Smooth muscle cell (in vitro differentiated cells): ENCODE results near the gene SLC2A4. TPM values are rescaled to one million over a fixed set of nuclear protein-coding genes. Genes with fewer than 3 reads are reported as not detected.
A peak's percentile ranks its signal among the peaks of the same experiment; 100 is the strongest.
"Not testable (repeated sequence)": the region's sequence is repeated elsewhere in the genome, so short reads cannot be mapped to it uniquely, and the experiment has no call there.

Experiments used
- DNase-seq: peaks from one replicate; lab custom pipeline; 2025; ENCODE audit not compliant: unreplicated experiment; lab: John Stamatoyannopoulos, UW
- H2AFZ ChIP-seq: fragments of 200-600 bp; sonication (generic); 2 replicates; pipeline ENCODE4 v1.6.0; 2016; ENCODE audit warnings: antibody characterized with exemption, low read depth, mild to moderate bottlenecking
- H3F3A ChIP-seq: fragments of 200-600 bp; sonication (generic); 2 replicates; pipeline ENCODE4 v1.6.0; 2017; ENCODE audit warnings: antibody characterized with exemption, low read depth
- H3K27ac ChIP-seq: fragments of 200-600 bp; sonication (generic); 2 replicates; pipeline ENCODE4 v1.5.1; 2016; ENCODE audit warnings: low read depth, mild to moderate bottlenecking
- H3K27me3 ChIP-seq: fragments of 200-600 bp; sonication (generic); 2 replicates; pipeline ENCODE4 v1.6.1; 2016; ENCODE audit warnings: low read depth, mild to moderate bottlenecking
- H3K36me3 ChIP-seq: fragments of 200-600 bp; sonication (generic); 2 replicates; pipeline ENCODE4 v1.5.1; 2016; ENCODE audit warnings: low read depth
- H3K4me1 ChIP-seq: fragments of 200-600 bp; sonication (generic); 2 replicates; pipeline ENCODE4 v1.5.1; 2016; ENCODE audit warnings: low read depth
- H3K4me2 ChIP-seq: fragments of 200-600 bp; sonication (generic); 2 replicates; pipeline ENCODE4 v1.6.0; 2016; ENCODE audit warnings: mild to moderate bottlenecking
- H3K4me3 ChIP-seq: fragments of 200-600 bp; sonication (generic); 2 replicates; pipeline ENCODE4 v1.5.1; 2016; ENCODE audit warnings: mild to moderate bottlenecking
- H3K79me2 ChIP-seq: fragments of 200-600 bp; sonication (generic); 2 replicates; pipeline ENCODE4 v1.6.0; 2016; ENCODE audit warnings: low read depth, mild to moderate bottlenecking
- H3K9ac ChIP-seq: fragments of 200-600 bp; sonication (generic); 2 replicates; pipeline ENCODE4 v1.6.0; 2016; ENCODE audit warnings: low read depth
- H3K9me3 ChIP-seq: fragments of 200-600 bp; sonication (generic); replicated peaks from 2 replicates; pipeline ENCODE4 v1.5.1; 2016; ENCODE audit warnings: low read depth
- H4K20me1 ChIP-seq: fragments of 200-600 bp; sonication (generic); 2 replicates; pipeline ENCODE4 v1.6.0; 2016; ENCODE audit warnings: low read depth
- CTCF ChIP-seq: fragments of 200-600 bp; sonication (generic); IDR thresholded peaks from 2 replicates; pipeline ENCODE4 v1.5.1; 2017; ENCODE audit warnings: borderline replicate concordance, mild to moderate bottlenecking, antibody characterized with exemption; ENCODE audit not compliant: insufficient read depth, poor library complexity, severe bottlenecking
- WGBS: methylation state at CpG from one replicate; pipeline ENCODE4 v1.1.7; 2016; ENCODE audit warnings: low lambda C conversion rate; 5-methylcytosine and 5-hydroxymethylcytosine counted together
- polyA plus RNA-seq: library from polyadenylated mRNA; unstranded; fragments of >200 nt; fragmentation: Nextera tagmentation; extraction: Ambion mirVana; gene quantifications from 2 replicates; pipeline ENCODE4 v1.2.1, GENCODE V29; 2016
- total RNA-seq: library from RNA; depleted of rRNA; stranded (reverse); fragments of >200 nt; gene quantifications from 2 replicates; pipeline ENCODE4 v1.2.3, GENCODE V29; 2014

The SLC2A4 gene
- total and polyA plus RNA-seq, 2 experiments from 2014 or later, result not detected

DNA sequence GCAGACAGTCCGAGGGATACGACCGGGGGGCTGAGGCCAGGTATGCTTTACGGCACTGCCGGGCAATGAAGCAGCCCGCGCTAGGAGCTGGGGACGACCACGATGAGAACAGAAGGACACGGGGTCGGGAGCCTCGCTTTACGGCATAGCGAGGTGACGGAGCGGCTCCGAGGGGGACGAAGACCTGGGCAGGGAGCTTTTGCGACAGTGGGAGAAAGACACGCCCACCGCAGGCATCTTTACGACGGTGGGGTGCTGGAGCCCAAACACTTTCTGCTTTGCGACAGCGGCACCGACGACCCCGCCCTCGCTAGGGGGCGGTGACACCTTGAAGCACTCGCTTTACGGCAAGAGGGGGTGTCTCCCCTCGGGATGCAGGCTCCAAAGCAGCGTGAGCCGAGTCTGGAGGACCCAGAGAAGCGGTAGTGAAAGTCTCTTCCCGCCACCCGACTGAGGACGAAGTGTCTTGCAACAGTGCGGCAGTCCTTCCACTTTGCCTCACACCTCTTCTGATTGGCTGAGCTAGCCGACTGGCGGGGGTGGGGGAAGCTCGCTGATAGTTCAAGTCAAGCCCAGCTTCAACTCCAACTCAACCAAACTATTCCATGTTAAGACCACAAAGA is 48.0 kb downstream of the SLC2A4 start:
- no peak for TF ChIP-seq CTCF
- Histone ChIP-seq H3K9me3 (no peaks in the 10 kb centered on the region), H2AFZ (peak overlapping the region; percentile 81), H3K4me2 (peak overlapping the region; percentile 93), H3K27me3 (no peaks in the 10 kb centered on the region), H3K9ac (peak overlapping the region; percentile 76), H3K36me3 (no peaks in the 10 kb centered on the region), H3K4me3 (peak overlapping the region; percentile 77), H3K4me1 (peaks cover 14% of the 10 kb centered on the region), H3K27ac (peak overlapping the region; percentile 79), H3F3A (no peaks in the 10 kb centered on the region), H3K79me2 (peaks cover 10% of the 10 kb centered on the region), H4K20me1 (no peaks in the 10 kb centered on the region)
- WGBS, result under 1% methylated on average over 43 of the region's 43 CpGs
- peak; percentile 90 for DNase-seq

GRCh38 chr17:7329997-7330637 is 48.6 kb downstream of the SLC2A4 start:
- H3K9me3 ChIP-seq, result no peaks in the 10 kb centered on the region
- peak overlapping the region; percentile 93 for H3K4me2 ChIP-seq
- 5% methylated on average over 31 of the region's 34 CpGs for WGBS
- TF ChIP-seq CTCF, result no peak
- H3K27me3 ChIP-seq, result no peaks in the 10 kb centered on the region
- no peaks in the 10 kb centered on the region for H3K36me3 ChIP-seq
- H3K79me2 ChIP-seq, result peaks cover 10% of the 10 kb centered on the region
- H2AFZ ChIP-seq, result peak overlapping the region; percentile 81
- H3K9ac ChIP-seq, result peak overlapping the region; percentile 76
- H3K27ac ChIP-seq, result peak overlapping the region; percentile 79
- H3K4me3 ChIP-seq, result peak overlapping the region; percentile 77
- no peaks in the 10 kb centered on the region for H3F3A ChIP-seq
- H4K20me1 ChIP-seq, result no peaks in the 10 kb centered on the region
- H3K4me1 ChIP-seq, result peaks cover 14% of the 10 kb centered on the region
- DNase-seq, result peak; percentile 78

DNA sequence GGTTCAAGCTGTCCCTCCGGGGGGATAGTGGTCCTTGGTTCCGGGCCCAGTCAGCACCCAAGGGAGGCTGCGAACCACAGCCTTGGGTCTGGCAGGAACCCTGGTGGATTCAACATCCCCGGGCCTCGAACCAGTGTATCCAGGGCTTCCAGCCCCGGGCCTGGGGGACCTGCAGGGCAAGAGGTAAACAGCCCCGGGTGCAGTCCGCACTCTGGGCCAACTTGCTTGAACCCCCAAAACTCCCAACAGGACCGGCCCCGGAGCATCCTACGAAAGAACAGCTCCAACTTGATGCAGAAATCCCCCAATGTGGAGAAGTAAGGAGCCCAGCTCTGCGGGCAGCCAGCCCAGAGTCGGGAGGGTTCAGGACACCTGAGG is 49.1 kb downstream of the SLC2A4 start:
- Histone ChIP-seq H3K4me1 (peaks cover 14% of the 10 kb centered on the region), H4K20me1 (no peaks in the 10 kb centered on the region), H3K79me2 (peaks cover 10% of the 10 kb centered on the region), H3K4me3 (peak overlapping the region; percentile 77), H3K27ac (no peak overlapping the region), H3F3A (no peaks in the 10 kb centered on the region), H3K27me3 (no peaks in the 10 kb centered on the region), H3K4me2 (peak overlapping the region; percentile 93), H2AFZ (peak overlapping the region; percentile 81), H3K9ac (no peak overlapping the region), H3K36me3 (no peaks in the 10 kb centered on the region), H3K9me3 (no peaks in the 10 kb centered on the region)
- WGBS, result 89% methylated on average over 13 of the region's 13 CpGs
- TF ChIP-seq CTCF, result no peak
- DNase-seq, result no peak

GRCh38 chr17:7332111-7332510 is 50.6 kb downstream of the SLC2A4 start:
- no peaks in the 10 kb centered on the region for H3K9me3 ChIP-seq
- H3K27me3 ChIP-seq, result no peaks in the 10 kb centered on the region
- H4K20me1 ChIP-seq, result no peaks in the 10 kb centered on the region
- peaks cover 10% of the 10 kb centered on the region for H3K79me2 ChIP-seq
- H3F3A ChIP-seq, result no peaks in the 10 kb centered on the region
- H3K4me3 ChIP-seq, result no peak overlapping the region
- 92% methylated on average over 7 of the region's 7 CpGs for WGBS
- no peak overlapping the region for H2AFZ ChIP-seq
- no peak for TF ChIP-seq CTCF
- H3K4me1 ChIP-seq, result peaks cover 14% of the 10 kb centered on the region
- no peak overlapping the region for H3K27ac ChIP-seq
- H3K4me2 ChIP-seq, result no peak overlapping the region
- H3K9ac ChIP-seq, result no peak overlapping the region
- no peaks in the 10 kb centered on the region for H3K36me3 ChIP-seq
- no peak for DNase-seq

DNA sequence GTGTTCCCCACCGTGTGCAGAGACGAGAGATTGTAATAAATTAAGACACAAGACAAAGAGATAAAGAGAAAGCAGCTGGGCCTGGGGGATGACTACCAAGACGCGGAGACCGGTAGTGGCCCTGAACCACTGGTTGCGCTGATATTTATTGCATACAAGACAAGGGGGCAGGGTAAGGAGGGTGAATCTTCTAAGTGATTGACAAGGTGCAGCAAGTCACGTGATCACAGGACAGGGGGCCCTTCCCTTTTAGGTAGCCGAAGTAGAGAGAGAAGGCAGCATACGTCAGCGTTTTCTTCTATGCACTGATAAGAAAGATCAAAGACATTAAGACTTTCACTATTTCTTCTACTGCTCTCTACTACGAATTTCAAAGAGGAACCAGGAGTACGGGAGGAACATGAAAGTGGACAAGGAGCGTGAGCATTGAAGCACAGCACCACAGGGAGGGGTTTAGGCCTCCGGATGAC is 51.1 kb downstream of the SLC2A4 start:
- not testable (repeated sequence) for H3K27me3 ChIP-seq, H3K9ac ChIP-seq, DNase-seq, H3K36me3 ChIP-seq, H3K4me2 ChIP-seq, H3K4me3 ChIP-seq, H4K20me1 ChIP-seq, H3K9me3 ChIP-seq, H3K27ac ChIP-seq, H3F3A ChIP-seq, H2AFZ ChIP-seq
- 71% methylated on average over 14 of the region's 14 CpGs for WGBS
- H3K4me1 ChIP-seq, result peaks cover 14% of the 10 kb centered on the region
- H3K79me2 ChIP-seq, result peaks cover 10% of the 10 kb centered on the region
